Peyer's patch (tissue), 4 donors: Measurements from ENCODE around the gene SPIRE2. TPM values are rescaled to one million over a fixed set of nuclear protein-coding genes. Genes with fewer than 3 reads are reported as not detected.
"Not testable (repeated sequence)": the region's sequence is repeated elsewhere in the genome, so short reads cannot be mapped to it uniquely, and the experiment has no call there.

ENCODE experiments used
- DNase-seq, 3 donors: peaks; one replicate each; pipeline ENCODE4 v3.0.0-alpha.2; 2017 to 2019
- H3K27ac ChIP-seq, 4 donors: fragments of 200-600 bp; sonication (generic); one replicate each; pipeline ENCODE4 v1.5.1; 2016 to 2019
- H3K27me3 ChIP-seq, 2 donors: fragments of 200-600 bp; sonication (generic); one replicate each; pipeline ENCODE4 v1.5.1; 2019
- H3K36me3 ChIP-seq, 3 donors: fragments of 200-600 bp; sonication (generic); one replicate each; pipeline ENCODE4 v1.5.1; 2016 to 2019
- H3K4me1 ChIP-seq, 4 donors: fragments of 200-600 bp; sonication (generic); one replicate each; pipeline ENCODE4 v1.5.1; 2016 to 2019
- H3K4me3 ChIP-seq, 4 donors: fragments of 200-600 bp; sonication (generic); 1 replicate in 3 of 4; 2 replicates in 1 of 4; pipeline ENCODE4 v1.5.1; 2016 to 2019; ENCODE audit warnings: mild to moderate bottlenecking in 1 of 4
- H3K9me3 ChIP-seq, 4 donors: fragments of 200-600 bp; sonication (generic); one replicate each; pipeline ENCODE4 v1.5.1; 2016 to 2019; ENCODE audit warnings: mild to moderate bottlenecking in 1 of 4
- POLR2A ChIP-seq, 2 donors: fragments of 450-650 bp; IDR thresholded peaks; one replicate each; pipeline ENCODE4 v1.5.1; 2017; ENCODE audit warnings: antibody characterized with exemption in 2 of 2, mild to moderate bottlenecking in 2 of 2, moderate library complexity in 2 of 2
- total RNA-seq, 4 donors: library from RNA; depleted of rRNA; stranded (reverse); fragments of >200 nt; gene quantifications; one replicate each; pipeline ENCODE4 v1.1.0, GENCODE V29; 2016
- TF ChIP-seq, protein P1 (sequence below), 6 experiments: fragments of 450-650 bp in 4 of 6; fragments of 200-600 bp in 2 of 6; sonication (generic) in 1 of 6; IDR thresholded peaks; one replicate each; pipeline ENCODE4 v1.5.1; 2017 to 2019; ENCODE audit warnings: antibody characterized with exemption in 6 of 6, mild to moderate bottlenecking in 3 of 6, moderate library complexity in 1 of 6

Gene SPIRE2
- total RNA-seq, 4 donors from 2014 or later, result 45.5 to 147 (median 111) TPM

DNA sequence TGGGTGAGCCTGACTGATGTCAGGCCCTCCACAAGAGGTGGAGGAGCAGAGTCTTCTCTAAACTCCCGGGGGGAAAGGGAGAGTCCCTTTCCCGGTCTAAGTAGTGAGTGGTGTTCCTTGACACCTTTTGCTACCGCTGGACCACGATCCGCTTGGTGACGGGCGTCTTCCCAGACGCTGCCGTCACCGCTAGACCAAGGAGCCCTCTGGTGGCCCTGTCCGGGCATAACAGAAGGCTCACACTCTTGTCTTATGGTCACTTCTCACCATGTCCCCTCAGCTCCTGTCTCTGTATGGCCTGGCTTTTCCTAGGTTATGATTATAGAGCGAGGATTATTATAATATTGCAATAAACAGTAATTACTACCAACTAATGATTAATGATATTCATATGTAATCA lies 35.2 kb upstream of the SPIRE2 start:
- H3K4me3 ChIP-seq, H3K27ac ChIP-seq, H3K4me1 ChIP-seq, H3K27me3 ChIP-seq, H3K9me3 ChIP-seq, H3K36me3 ChIP-seq: not testable (repeated sequence)
- DNase-seq, result peak in 2 of 3 donors; percentile 67 to 90
- TF ChIP-seq, protein P1, sequence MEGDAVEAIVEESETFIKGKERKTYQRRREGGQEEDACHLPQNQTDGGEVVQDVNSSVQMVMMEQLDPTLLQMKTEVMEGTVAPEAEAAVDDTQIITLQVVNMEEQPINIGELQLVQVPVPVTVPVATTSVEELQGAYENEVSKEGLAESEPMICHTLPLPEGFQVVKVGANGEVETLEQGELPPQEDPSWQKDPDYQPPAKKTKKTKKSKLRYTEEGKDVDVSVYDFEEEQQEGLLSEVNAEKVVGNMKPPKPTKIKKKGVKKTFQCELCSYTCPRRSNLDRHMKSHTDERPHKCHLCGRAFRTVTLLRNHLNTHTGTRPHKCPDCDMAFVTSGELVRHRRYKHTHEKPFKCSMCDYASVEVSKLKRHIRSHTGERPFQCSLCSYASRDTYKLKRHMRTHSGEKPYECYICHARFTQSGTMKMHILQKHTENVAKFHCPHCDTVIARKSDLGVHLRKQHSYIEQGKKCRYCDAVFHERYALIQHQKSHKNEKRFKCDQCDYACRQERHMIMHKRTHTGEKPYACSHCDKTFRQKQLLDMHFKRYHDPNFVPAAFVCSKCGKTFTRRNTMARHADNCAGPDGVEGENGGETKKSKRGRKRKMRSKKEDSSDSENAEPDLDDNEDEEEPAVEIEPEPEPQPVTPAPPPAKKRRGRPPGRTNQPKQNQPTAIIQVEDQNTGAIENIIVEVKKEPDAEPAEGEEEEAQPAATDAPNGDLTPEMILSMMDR (IDR thresholded peaks at IDR 0.05), result peak; percentile 56 to 88 (median 70)

DNA sequence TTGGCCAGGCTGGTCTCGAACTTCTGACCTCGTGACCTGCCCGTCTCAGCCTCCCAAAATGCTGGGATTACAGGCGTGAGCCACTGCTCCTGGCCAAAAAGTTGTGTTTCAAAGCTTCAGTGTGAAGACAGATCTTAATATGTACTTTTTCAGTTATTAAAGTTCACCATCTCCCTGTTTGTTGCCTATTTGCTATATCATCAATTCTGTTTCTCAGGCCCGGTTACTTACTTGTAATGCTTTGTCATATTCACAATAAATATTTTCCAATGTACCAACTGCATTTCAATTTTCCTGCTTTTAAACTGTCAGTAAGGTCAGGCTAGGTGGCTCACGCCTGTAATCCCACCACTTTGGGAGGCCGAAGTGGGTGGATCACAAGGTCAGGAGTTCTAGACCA lies 34.3 kb upstream of the SPIRE2 start:
- Histone ChIP-seq H3K9me3 (no peaks in the 10 kb centered on the region), H3K4me1 (no peaks in the 10 kb centered on the region), H3K27me3 (no peaks in the 10 kb centered on the region), H3K4me3 (no peak overlapping the region), H3K36me3 (no peaks in the 10 kb centered on the region), H3K27ac (no peak overlapping the region)
- TF ChIP-seq, protein P1 (IDR thresholded peaks at IDR 0.05), result no peak
- TF ChIP-seq POLR2A (IDR thresholded peaks at IDR 0.05), result no peak
- no peak for DNase-seq

DNA sequence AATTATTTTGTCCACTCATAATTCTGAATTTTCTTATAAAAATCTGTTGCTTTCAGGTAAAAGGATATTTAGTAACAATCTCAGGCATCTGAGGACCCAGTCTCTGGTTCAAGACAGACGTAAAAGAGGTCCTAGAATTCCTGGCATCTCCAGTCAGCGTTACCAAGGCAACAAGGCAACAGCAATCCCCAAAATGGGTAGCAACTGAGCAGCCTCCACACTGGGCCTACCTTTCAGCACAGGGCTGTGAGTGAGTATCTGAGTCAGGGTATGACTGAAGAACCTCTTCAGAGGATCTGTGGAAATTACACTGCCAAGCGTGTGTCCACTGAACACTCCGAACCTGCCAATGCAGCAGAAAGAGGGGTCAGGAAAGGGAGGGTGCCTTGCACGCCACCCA lies 32.6 kb upstream of the SPIRE2 start:
- Histone ChIP-seq H3K9me3 (no peaks in the 10 kb centered on the region), H3K27me3 (no peaks in the 10 kb centered on the region), H3K4me1 (no peaks in the 10 kb centered on the region), H3K27ac (no peak overlapping the region), H3K36me3 (no peaks in the 10 kb centered on the region), H3K4me3 (no peak overlapping the region)
- no peak for DNase-seq
- no peak for TF ChIP-seq POLR2A (IDR thresholded peaks at IDR 0.05)
- TF ChIP-seq, protein P1 (IDR thresholded peaks at IDR 0.05), result no peak

DNA sequence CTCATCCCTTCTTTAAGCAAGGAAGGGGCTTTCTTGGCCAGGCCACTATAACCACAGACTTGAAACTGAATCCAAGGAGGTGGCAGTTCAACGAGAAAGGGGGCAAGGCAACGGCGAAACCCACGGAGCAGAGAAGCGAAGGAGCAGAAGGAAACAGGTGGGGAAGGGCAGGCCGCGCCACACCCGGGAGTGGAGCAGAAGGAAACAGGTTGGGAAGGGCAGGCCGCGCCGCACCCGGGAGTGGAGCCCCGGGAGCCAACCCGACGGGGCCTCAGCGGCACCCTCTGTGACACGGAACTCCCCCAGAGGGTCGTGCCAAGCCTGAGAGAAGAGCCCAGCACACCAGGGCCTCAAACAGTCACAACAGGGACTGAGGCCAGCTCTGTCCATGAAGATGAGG lies 32.2 kb upstream of the SPIRE2 start:
- Histone ChIP-seq H3K4me3 (no peak overlapping the region), H3K36me3 (no peaks in the 10 kb centered on the region), H3K4me1 (no peaks in the 10 kb centered on the region), H3K27ac (no peak overlapping the region), H3K27me3 (no peaks in the 10 kb centered on the region), H3K9me3 (no peaks in the 10 kb centered on the region)
- no peak for DNase-seq
- TF ChIP-seq, protein P1 (IDR thresholded peaks at IDR 0.05), result no peak
- no peak for TF ChIP-seq POLR2A (IDR thresholded peaks at IDR 0.05)

DNA sequence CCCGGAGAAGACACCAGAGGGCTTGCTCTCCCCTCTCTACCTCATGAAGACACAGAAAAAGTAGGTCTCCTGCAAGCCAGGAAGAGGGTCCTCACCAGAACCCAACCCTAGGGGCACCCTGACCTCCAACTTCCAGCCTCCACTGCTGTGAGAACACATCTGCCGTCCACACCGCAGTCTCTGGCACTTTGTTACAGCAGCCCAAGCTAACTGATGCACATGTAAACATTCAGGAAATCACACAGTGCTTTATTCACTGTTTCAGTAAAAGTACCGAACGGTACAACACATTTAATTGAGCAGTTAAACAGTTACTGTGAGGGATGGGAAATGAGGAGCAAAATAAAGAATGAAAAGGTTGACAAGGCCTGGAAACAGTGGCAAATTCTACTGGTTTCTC lies 30.1 kb upstream of the SPIRE2 start:
- no peaks in the 10 kb centered on the region for H3K9me3 ChIP-seq
- H3K4me3 ChIP-seq, result no peak overlapping the region
- no peak overlapping the region for H3K27ac ChIP-seq
- TF ChIP-seq POLR2A (IDR thresholded peaks at IDR 0.05), result no peak
- TF ChIP-seq, protein P1 (IDR thresholded peaks at IDR 0.05), result no peak
- H3K4me1 ChIP-seq, result no peaks in the 10 kb centered on the region
- H3K27me3 ChIP-seq, result no peaks in the 10 kb centered on the region
- no peak for DNase-seq
- H3K36me3 ChIP-seq, result no peaks in the 10 kb centered on the region

DNA sequence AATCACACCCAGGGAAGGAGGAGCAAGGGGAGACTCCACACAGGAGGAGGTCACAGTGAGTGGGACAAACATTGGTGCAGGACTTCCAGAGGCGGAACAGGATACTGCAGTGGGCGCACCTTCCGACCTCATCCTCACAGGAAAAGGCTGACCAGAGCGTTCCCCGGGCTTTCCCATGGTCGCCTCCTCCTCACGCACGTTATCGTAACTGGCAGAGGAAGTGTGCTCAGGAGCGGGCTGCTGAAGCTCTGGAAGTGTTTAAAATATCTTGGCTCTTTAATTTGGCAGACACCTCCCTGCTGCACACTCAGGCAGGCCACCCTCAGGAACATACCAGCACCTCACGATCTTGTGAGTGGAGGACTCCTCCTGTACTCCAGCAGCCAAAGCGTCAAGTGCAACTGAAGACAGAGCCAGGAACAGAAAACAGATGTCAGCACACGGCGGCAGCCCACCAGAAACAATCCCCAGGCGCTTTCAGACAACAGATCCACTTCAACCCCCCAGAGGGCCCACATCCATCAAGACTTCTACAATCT lies 29.4 kb upstream of the SPIRE2 start:
- H3K4me1 ChIP-seq, result no peaks in the 10 kb centered on the region
- H3K27ac ChIP-seq, result no peak overlapping the region
- no peak overlapping the region for H3K4me3 ChIP-seq
- TF ChIP-seq, protein P1 (IDR thresholded peaks at IDR 0.05), result no peak
- TF ChIP-seq POLR2A (IDR thresholded peaks at IDR 0.05), result no peak
- no peaks in the 10 kb centered on the region for H3K36me3 ChIP-seq
- DNase-seq, result no peak
- H3K27me3 ChIP-seq, result no peaks in the 10 kb centered on the region
- H3K9me3 ChIP-seq, result no peaks in the 10 kb centered on the region
